ENCODE measurements around the gene AVL9. TPM values are rescaled to one million over a fixed set of nuclear protein-coding genes. Genes with fewer than 3 reads are reported as not detected.
A peak's percentile ranks its signal among the peaks of the same experiment; 100 is the strongest.

AVL9 gene
- total and polyA plus RNA-seq, 8 donors, result 4.6 to 23.4 (median 17.2) TPM

GRCh38 chr7:32511791-32512190 lies 16.5 kb downstream of the AVL9 start:
- Histone ChIP-seq H3K9me3 (no peaks in the 10 kb centered on the region), H3K27me3 (no peaks in the 10 kb centered on the region), H3K4me1 (peaks cover 0 to 11% (median 7%) of the 10 kb centered on the region in 3 donors), H3K36me3 (no peaks in the 10 kb centered on the region), H3K4me3 (no peak overlapping the region), H3K27ac (no peak overlapping the region)
- FAIRE-seq, result no peak
- DNase-seq, result no peak
- TF ChIP-seq CTCF (IDR thresholded peaks at IDR 0.05), result no peak
- no peak for ATAC-seq
- 93% methylated on average over 4 of the region's 4 CpGs for WGBS, 2 donors
- intact Hi-C loops (cut with DNase I), result no loop called here

GRCh38 chr7:32513210-32513609 lies 17.9 kb downstream of the AVL9 start:
- intact Hi-C loops (cut with DNase I), result no loop called here
- Histone ChIP-seq H3K36me3 (no peaks in the 10 kb centered on the region), H3K9me3 (no peaks in the 10 kb centered on the region), H3K27me3 (no peaks in the 10 kb centered on the region), H3K4me1 (peaks cover 0 to 11% (median 7%) of the 10 kb centered on the region in 3 donors), H3K4me3 (no peak overlapping the region), H3K27ac (no peak overlapping the region)
- no peak for TF ChIP-seq CTCF (IDR thresholded peaks at IDR 0.05)
- no peak for FAIRE-seq
- ATAC-seq, result no peak
- 97 to 100% methylated on average over 1 of the region's 1 CpG for WGBS, 2 donors
- no peak for DNase-seq

- no peak for FAIRE-seq
- H3K36me3 ChIP-seq, result no peaks in the 10 kb centered on the region
- DNase-seq, result no peak
- H3K9me3 ChIP-seq, result no peaks in the 10 kb centered on the region
- no peak overlapping the region for H3K4me3 ChIP-seq
- ATAC-seq, result peak; percentile 38 to 76 (median 64)
- peak overlapping the region in 1 of 4 donors; percentile 50 for H3K27ac ChIP-seq
- intact Hi-C loops (cut with DNase I), result no loop called here
- 86 to 89% methylated on average over 3 of the region's 3 CpGs for WGBS, 2 donors
- no peaks in the 10 kb centered on the region for H3K27me3 ChIP-seq
- H3K4me1 ChIP-seq, result peaks cover 0 to 11% (median 7%) of the 10 kb centered on the region in 3 donors
- no peak for TF ChIP-seq CTCF (IDR thresholded peaks at IDR 0.05)
These were observed 20.7 kb downstream of the AVL9 start for GRCh38 chr7:32515890-32516550.

GRCh38 chr7:32516551-32517100 lies 21.3 kb downstream of the AVL9 start:
- DNase-seq (no peak), ATAC-seq (peak in 1 of 4 donors; percentile 49), FAIRE-seq (no peak)
- Histone ChIP-seq H3K27ac (peak overlapping the region in 1 of 4 donors; percentile 50), H3K4me1 (peaks cover 0 to 11% (median 7%) of the 10 kb centered on the region in 3 donors), H3K36me3 (no peaks in the 10 kb centered on the region), H3K27me3 (no peaks in the 10 kb centered on the region), H3K9me3 (no peaks in the 10 kb centered on the region), H3K4me3 (no peak overlapping the region)
- intact Hi-C loops (cut with DNase I), result no loop called here
- no peak for TF ChIP-seq CTCF (IDR thresholded peaks at IDR 0.05)
- WGBS, 2 donors, result 88 to 90% methylated on average over 3 of the region's 3 CpGs

GRCh38 chr7:32518534-32519140 lies 23.3 kb downstream of the AVL9 start:
- intact Hi-C loops (cut with DNase I), result no loop called here
- FAIRE-seq, result no peak
- no peak for TF ChIP-seq CTCF (IDR thresholded peaks at IDR 0.05)
- no peak overlapping the region for H3K27ac ChIP-seq
- H3K4me1 ChIP-seq, result peaks cover 0 to 11% (median 7%) of the 10 kb centered on the region in 3 donors
- ATAC-seq, result no peak
- no peak for DNase-seq
- H3K36me3 ChIP-seq, result no peaks in the 10 kb centered on the region
- no peak overlapping the region for H3K4me3 ChIP-seq
- 94 to 95% methylated on average over 2 of the region's 2 CpGs for WGBS, 2 donors
- no peaks in the 10 kb centered on the region for H3K27me3 ChIP-seq
- H3K9me3 ChIP-seq, result no peaks in the 10 kb centered on the region

Measured in pancreas (tissue), 10 donors.